ENCODE data around the gene IL17RA.

IL17RA gene

GRCh38 chr22:17155941-17156340 lies 71.1 kb downstream of the IL17RA start:
- H3K27ac Mint-ChIP-seq = no peak overlapping the region
- H3K27me3 Mint-ChIP-seq (ENCODE audit: low read depth) = no peaks in the 10 kb centered on the region

DNA sequence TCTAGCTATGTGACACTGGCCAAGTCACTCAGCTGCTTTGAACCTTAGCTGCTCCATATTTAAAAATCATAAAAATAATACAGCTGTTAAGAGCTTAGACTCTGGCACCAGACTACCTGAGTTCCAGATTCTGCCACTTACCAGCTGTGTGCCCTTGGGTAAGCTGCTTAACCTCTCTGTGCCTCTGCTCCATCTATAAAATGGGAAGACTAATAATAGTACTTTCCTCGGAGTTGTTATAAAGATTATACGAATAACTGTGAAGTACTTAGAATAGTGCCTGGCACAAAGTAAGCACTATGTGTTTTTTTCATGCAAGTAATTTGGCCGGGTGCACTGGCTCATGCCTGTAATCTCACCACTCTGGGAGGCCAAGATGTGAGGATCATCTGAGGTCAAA lies 72.9 kb downstream of the IL17RA start:
- Mint-ChIP-seq H3K27me3 (ENCODE audit: low read depth) (peaks cover 5% of the 10 kb centered on the region), H3K36me3 (ENCODE audit: low read depth) (peaks cover 9% of the 10 kb centered on the region), H3K4me3 (peak overlapping the region; percentile 82), H3K27ac (no peak overlapping the region), H3K4me1 (ENCODE audit: low read depth) (peaks cover 24% of the 10 kb centered on the region), H3K9me3 (no peaks in the 10 kb centered on the region)
- no peak for DNase-seq (ENCODE audit: low spot score)

More at GRCh38 chr22:17155941-17156340, 71.1 kb downstream of the IL17RA start:
- DNase-seq (ENCODE audit: low spot score) = no peak
- Mint-ChIP-seq H3K4me3 (peak overlapping the region; percentile 34), H3K4me1 (ENCODE audit: low read depth) (peaks cover 30% of the 10 kb centered on the region), H3K9me3 (no peaks in the 10 kb centered on the region), H3K36me3 (ENCODE audit: low read depth) (peaks cover 14% of the 10 kb centered on the region)

DNA sequence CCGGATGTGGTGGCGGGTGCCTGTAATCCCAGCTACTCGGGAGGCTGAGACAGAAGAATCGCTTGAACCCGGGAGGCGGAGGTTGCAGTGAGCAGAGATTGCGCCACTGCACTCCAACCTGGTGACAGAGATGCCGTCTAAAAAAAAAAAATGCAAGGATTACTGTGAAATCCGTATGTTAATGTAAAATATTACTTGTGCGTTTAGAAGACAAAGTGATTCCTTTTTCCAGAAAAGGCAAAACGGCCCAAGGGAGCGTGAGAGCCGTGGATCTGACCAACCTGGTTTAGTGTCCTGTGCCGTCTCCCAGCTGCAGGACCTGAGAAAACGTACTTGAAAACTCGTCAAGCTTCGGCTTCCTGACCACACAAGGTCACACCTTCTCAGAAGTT lies 73.4 kb downstream of the IL17RA start:
- peak overlapping the region; percentile 82 for H3K4me3 Mint-ChIP-seq
- H3K27ac Mint-ChIP-seq = peak overlapping the region; percentile 74
- peaks cover 9% of the 10 kb centered on the region for H3K36me3 Mint-ChIP-seq (ENCODE audit: low read depth)
- peaks cover 5% of the 10 kb centered on the region for H3K27me3 Mint-ChIP-seq (ENCODE audit: low read depth)
- DNase-seq (ENCODE audit: low spot score) = no peak
- peaks cover 24% of the 10 kb centered on the region for H3K4me1 Mint-ChIP-seq (ENCODE audit: low read depth)
- no peaks in the 10 kb centered on the region for H3K9me3 Mint-ChIP-seq

- Mint-ChIP-seq H3K9me3 (no peaks in the 10 kb centered on the region), H3K4me3 (peak within 1 kb of the TSS; percentile 85), H3K27ac (peak within 1 kb of the TSS; percentile 75), H3K36me3 (ENCODE audit: low read depth) (peaks cover 9% of the 10 kb centered on the region), H3K27me3 (ENCODE audit: low read depth) (peaks cover 5% of the 10 kb centered on the region), H3K4me1 (ENCODE audit: low read depth) (peaks cover 24% of the 10 kb centered on the region)
- DNase-seq (ENCODE audit: low spot score) = peak; percentile 84
Measured at GRCh38 chr22:17158568-17159503, 74.0 kb downstream of the IL17RA start, which contains the start of gene HDHD5. HDHD5 (minus strand) TSS chr22:17159277; CDS start chr22:17159251, 26 bp downstream.

GRCh38 chr22:17159504-17159951 lies 74.7 kb downstream of the IL17RA start:
- peak; percentile 57 for DNase-seq (ENCODE audit: low spot score)
- H3K9me3 Mint-ChIP-seq = no peaks in the 10 kb centered on the region
- peak overlapping the region; percentile 75 for H3K27ac Mint-ChIP-seq
- peaks cover 9% of the 10 kb centered on the region for H3K36me3 Mint-ChIP-seq (ENCODE audit: low read depth)
- H3K4me1 Mint-ChIP-seq (ENCODE audit: low read depth) = peaks cover 24% of the 10 kb centered on the region
- H3K27me3 Mint-ChIP-seq (ENCODE audit: low read depth) = peaks cover 5% of the 10 kb centered on the region
- H3K4me3 Mint-ChIP-seq = peak overlapping the region; percentile 85

- no peaks in the 10 kb centered on the region for H3K36me3 Mint-ChIP-seq (ENCODE audit: low read depth)
- no peak overlapping the region for H3K4me3 Mint-ChIP-seq
Measured at GRCh38 chr22:17161991-17162390, 77.2 kb downstream of the IL17RA start.

GRCh38 chr22:17162731-17163130 lies 77.9 kb downstream of the IL17RA start:
- Mint-ChIP-seq H3K4me1 (ENCODE audit: low read depth) (peaks cover 12% of the 10 kb centered on the region), H3K36me3 (ENCODE audit: low read depth) (no peaks in the 10 kb centered on the region), H3K4me3 (no peak overlapping the region), H3K27ac (no peak overlapping the region), H3K27me3 (ENCODE audit: low read depth) (peaks cover 11% of the 10 kb centered on the region), H3K9me3 (no peaks in the 10 kb centered on the region)
- no peak for DNase-seq (ENCODE audit: low spot score)

More at GRCh38 chr22:17161991-17162390, 77.2 kb downstream of the IL17RA start:
- Mint-ChIP-seq H3K9me3 (no peaks in the 10 kb centered on the region), H3K4me1 (ENCODE audit: low read depth) (peaks cover 14% of the 10 kb centered on the region), H3K27ac (no peak overlapping the region), H3K27me3 (ENCODE audit: low read depth) (peaks cover 8% of the 10 kb centered on the region)
- no peak for DNase-seq (ENCODE audit: low spot score)

DNA sequence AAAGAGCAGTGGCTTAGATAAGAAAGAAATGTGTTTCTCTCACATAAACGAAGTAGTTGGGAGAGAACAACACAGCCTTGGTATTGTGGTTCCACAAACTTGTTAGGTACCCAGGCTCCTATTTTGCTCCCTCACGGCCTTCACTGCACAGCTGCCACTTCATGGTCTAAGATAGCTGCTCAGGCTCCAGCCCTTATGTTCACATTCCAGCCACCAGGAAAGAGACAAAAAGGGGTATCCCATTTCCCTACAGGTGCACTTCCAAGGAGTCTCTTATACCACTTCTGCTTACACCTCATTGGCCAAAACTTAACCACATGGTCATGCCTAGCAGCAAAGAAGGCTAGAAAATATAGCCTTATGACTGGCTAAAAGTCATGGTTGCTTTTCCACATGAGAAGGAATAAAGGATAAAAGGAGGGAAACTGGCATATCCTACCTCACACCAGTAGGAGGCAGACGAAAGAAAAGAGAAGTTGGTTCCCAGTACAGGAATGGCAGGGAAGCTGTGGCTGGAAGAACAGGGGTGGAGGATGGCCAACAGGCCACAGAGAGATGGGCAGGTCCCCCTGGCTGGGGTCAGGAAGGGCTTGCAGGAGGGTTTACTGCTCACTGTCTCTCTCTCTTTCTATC lies 79.7 kb downstream of the IL17RA start:
- Mint-ChIP-seq H3K4me1 (ENCODE audit: low read depth) (peaks cover 6% of the 10 kb centered on the region), H3K27me3 (ENCODE audit: low read depth) (peaks cover 15% of the 10 kb centered on the region), H3K9me3 (no peaks in the 10 kb centered on the region), H3K27ac (no peak overlapping the region), H3K4me3 (no peak overlapping the region), H3K36me3 (ENCODE audit: low read depth) (no peaks in the 10 kb centered on the region)
- no peak for DNase-seq (ENCODE audit: low spot score)

All from T-helper 2 cell treated with Interferon-gamma antibody and Interleukin-4, amounts not matched to agents 5 μg/mL and 100 μg/mL, for 36 hours (primary cell).